NT2/D1 (cell line): ENCODE measurements around the gene ZNF784.
A peak's percentile ranks its signal among the peaks of the same experiment; 100 is the strongest.

Source experiments
- DNase-seq: peaks from one replicate; pipeline ENCODE4 v3.0.0-alpha.2; 2011; ENCODE audit warnings: low read depth, low spot score
- H3K27me3 ChIP-seq: 2 replicates; pipeline ENCODE4 v1.6.0; 2011; ENCODE audit warnings: mild to moderate bottlenecking; ENCODE audit not compliant: insufficient read length, insufficient read depth
- H3K36me3 ChIP-seq: 2 replicates; pipeline ENCODE4 v1.6.1; 2011; ENCODE audit warnings: mild to moderate bottlenecking, low read length, mixed read lengths; ENCODE audit not compliant: insufficient read depth, insufficient read length
- H3K4me1 ChIP-seq: 2 replicates; pipeline ENCODE4 v1.5.1; 2011; ENCODE audit not compliant: insufficient read depth, insufficient read length
- H3K4me3 ChIP-seq: 2 replicates; pipeline ENCODE4 v1.5.1; 2011; ENCODE audit warnings: low read depth; ENCODE audit not compliant: insufficient read length
- H3K9ac ChIP-seq: 2 replicates; pipeline ENCODE4 v1.6.0; 2011; ENCODE audit warnings: low read depth; ENCODE audit not compliant: insufficient read length
- H3K9me3 ChIP-seq: 2 replicates; pipeline ENCODE4 v1.5.1; 2011; ENCODE audit warnings: mild to moderate bottlenecking, low read length; ENCODE audit not compliant: insufficient read depth
- SUZ12 ChIP-seq: IDR thresholded peaks from 2 replicates; pipeline ENCODE4 v1.6.1; 2011; ENCODE audit not compliant: insufficient read length, insufficient read depth; ENCODE audit errors: extremely low read depth
- YY1 ChIP-seq: IDR thresholded peaks from 2 replicates; pipeline ENCODE4 v1.6.1; 2011; ENCODE audit not compliant: insufficient read length, insufficient read depth
- ZNF274 ChIP-seq: IDR thresholded peaks from 2 replicates; pipeline ENCODE4 v1.6.1; 2011; ENCODE audit warnings: mild to moderate bottlenecking, low read depth, low read length

Gene ZNF784

DNA sequence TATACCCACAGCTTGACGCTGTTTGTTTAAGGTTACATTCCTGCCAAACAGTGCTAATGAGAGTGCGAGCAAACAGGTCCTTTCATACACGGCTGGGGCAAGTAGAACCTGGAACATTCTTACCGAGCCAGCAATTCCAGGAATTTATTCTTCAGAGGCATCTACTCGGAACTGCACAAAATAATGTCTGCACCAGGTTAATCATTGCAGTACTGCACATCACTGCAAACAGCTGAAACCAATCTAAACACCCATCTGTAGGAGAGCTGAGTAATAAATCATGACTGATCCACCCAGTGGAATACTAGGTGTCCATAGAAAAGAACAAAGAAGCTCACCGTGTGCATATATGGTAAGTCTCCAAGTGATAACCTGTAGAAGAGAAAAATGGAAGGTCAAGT, 42.5 kb downstream of the ZNF784 start:
- no peak overlapping the region for H3K9ac ChIP-seq
- no peaks in the 10 kb centered on the region for H3K27me3 ChIP-seq
- no peak for DNase-seq
- H3K4me1 ChIP-seq: no peaks in the 10 kb centered on the region
- no peaks in the 10 kb centered on the region for H3K9me3 ChIP-seq
- no peak overlapping the region for H3K4me3 ChIP-seq
- H3K36me3 ChIP-seq: peaks cover 20% of the 10 kb centered on the region
- TF ChIP-seq ZNF274 (no peak), YY1 (no peak), SUZ12 (no peak)

DNA sequence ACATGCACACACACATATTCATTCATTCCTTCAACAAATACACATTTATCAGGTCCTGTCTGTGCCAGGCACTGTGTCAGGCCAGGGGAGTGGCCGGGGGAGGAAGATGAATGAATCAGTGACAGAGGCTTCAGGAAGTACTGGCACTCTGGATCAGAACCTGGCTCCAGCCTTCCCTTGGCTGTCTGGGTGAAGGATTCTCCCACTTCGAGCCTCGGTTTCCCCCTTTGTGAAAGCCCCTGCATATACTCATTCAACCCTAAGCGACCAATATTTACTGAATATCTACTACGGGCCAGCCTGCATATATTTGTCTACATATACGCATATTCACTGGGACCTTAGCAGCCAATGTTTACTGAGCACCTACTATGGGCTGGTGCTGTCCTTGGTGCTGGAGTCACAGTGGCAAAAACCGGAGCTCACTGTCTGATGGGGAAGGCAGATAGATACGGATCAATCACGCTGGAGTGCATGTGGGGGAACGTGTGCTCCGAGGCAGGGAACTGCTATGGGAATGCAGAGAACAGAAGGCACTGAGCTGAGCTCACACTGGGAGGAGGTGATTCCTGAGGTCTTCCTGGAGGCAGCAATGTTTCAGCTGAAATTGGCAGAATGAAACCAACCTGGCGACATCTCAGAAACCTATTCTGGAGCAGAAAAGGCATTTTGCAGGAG, 43.1 kb downstream of the ZNF784 start:
- H3K4me3 ChIP-seq: peak overlapping the region; percentile 31
- TF ChIP-seq YY1 (no peak), SUZ12 (no peak), ZNF274 (no peak)
- H3K36me3 ChIP-seq: peaks cover 24% of the 10 kb centered on the region
- H3K9me3 ChIP-seq: no peaks in the 10 kb centered on the region
- H3K9ac ChIP-seq: no peak overlapping the region
- no peaks in the 10 kb centered on the region for H3K4me1 ChIP-seq
- no peak for DNase-seq
- H3K27me3 ChIP-seq: no peaks in the 10 kb centered on the region

DNA sequence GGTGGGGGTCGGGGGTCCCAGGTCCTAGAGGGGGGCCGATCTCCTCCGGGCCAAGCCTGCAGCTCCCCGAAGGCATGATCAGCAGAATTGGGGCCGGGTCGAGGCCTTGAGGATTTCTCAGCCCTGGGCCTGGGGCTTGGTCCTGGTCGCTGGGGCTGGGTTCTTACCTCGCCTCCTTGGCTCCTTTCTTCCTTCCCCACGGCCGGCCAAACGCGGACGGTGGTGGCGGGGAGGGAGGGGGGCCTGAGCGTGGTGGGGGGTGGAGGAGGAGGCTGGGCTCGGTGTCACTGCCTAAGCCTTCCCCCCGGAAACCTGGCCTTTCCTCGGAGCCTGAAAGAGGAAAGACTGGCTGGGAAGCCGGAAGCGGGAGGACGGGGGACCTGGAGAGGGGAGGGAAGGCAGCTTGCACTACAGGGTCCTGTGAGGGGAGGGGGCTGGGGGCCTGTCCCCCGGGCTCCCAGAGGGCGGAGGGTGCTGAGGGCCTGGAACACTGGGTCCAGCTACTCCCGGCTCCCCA, 43.7 kb downstream of the ZNF784 start, which contains the start of gene ZNF579:
TSS of gene ZNF579 (minus strand) at position 221 of the 517 bp plus-strand sequence. CDS start 1,209 bp downstream, outside the sequence.
- peak within 1 kb of the TSS; percentile 82 for H3K9ac ChIP-seq
- H3K4me1 ChIP-seq: no peaks in the 10 kb centered on the region
- peak within 1 kb of the TSS; percentile 72 for H3K4me3 ChIP-seq
- peak; percentile 77 for DNase-seq
- no peaks in the 10 kb centered on the region for H3K27me3 ChIP-seq
- H3K36me3 ChIP-seq: peaks cover 24% of the 10 kb centered on the region
- TF ChIP-seq YY1 (no peak), SUZ12 (no peak), ZNF274 (no peak)
- H3K9me3 ChIP-seq: no peaks in the 10 kb centered on the region

DNA sequence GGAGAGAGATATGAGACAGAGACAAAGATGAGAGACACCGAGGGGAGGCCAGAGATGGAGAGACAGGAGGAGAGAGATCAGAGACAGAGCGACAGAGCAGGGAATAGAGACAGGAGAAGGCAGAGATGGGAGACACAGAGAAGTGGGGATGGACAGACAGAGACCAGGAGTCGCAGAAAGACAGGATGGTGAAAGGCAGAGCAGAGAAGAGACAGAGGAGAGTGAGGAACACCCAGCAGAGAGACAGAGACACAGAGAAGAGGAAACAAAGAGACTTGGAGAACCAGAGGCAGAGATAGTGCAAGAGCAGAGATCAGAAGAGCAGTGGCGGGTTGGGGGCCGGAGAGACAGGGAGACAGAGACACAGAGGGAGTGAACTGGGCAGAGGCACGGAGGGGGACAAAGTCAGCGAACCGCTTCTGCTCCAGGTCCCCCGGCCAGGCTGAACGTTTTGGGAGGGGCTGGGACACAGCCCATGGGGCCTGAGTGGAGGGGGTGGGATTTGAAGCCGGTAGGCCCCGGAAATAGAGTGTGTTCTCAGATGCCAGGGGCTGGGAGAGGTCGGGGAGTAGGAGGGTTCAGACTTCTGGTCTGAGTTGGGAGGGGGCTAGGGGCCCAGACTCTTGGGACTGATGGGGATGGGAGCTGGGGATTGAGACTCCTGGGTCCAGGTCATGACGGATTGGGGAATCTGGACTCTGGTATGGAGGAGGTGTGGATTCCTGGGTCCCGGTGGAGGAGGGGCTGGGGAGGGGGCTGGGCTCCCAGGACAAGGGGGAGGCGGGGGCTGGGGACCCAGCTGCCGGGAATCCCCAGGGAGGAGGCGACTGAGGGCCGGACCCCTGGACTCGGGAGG, 44.4 kb downstream of the ZNF784 start:
- Histone ChIP-seq H3K4me3 (peak overlapping the region; percentile 72), H3K27me3 (no peaks in the 10 kb centered on the region), H3K9ac (peak overlapping the region; percentile 82), H3K9me3 (no peaks in the 10 kb centered on the region), H3K36me3 (peaks cover 24% of the 10 kb centered on the region), H3K4me1 (no peaks in the 10 kb centered on the region)
- TF ChIP-seq SUZ12 (no peak), ZNF274 (no peak), YY1 (no peak)
- no peak for DNase-seq

DNA sequence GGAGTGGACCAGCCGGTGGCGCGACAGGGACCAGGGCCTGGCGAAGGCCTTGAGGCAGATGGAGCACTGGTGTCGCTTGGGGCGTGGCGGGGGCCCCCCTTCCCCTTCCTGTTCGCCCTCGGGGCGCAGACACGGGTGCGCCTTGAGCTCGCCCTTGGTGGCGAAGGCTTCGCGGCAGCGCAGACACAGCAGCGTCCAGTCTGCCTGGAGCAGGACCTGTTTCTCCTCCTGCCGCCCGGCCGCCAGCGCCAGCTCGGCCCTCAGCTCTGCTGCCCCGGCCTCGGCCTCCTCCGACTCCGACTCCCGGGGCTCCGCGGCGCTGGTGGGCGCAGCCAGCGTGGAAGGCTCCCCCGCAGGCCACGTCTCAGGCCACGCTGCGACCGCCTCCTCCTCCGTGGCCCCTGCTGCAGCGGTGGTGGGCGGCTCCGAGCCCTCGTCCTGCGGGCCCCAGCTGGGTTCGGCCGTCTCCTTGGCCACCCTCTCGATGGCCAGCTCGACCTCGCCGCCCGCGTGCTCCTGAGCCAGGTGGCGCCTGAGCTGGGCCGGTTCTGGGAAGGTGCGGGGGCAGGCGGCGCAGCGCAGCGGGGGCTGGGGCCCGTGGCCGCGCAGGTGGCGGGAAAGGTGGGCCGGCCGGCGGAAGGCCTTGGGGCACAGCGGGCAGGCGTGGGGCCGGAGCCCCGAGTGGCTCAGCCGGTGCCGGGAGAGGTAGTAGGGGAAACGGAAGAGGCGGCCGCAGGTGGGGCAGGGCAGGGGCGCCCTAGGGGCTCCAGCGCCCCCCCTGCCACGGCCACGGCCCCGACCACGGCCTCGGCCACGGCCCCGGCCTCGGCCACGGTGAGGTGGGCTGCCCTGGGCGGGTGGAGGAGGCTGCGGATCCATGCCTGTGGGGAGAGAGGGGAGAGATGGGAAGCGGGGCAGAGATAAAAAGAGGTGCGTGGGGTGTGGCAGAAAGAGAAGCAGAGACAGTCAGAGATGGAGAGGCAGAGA, 45.3 kb downstream of the ZNF784 start:
- no peak for TF ChIP-seq ZNF274
- TF ChIP-seq SUZ12: no peak
- TF ChIP-seq YY1: no peak
- Histone ChIP-seq H3K9me3 (no peaks in the 10 kb centered on the region), H3K9ac (no peak overlapping the region), H3K4me3 (no peak overlapping the region), H3K36me3 (peaks cover 24% of the 10 kb centered on the region), H3K27me3 (no peaks in the 10 kb centered on the region), H3K4me1 (no peaks in the 10 kb centered on the region)
- no peak for DNase-seq

DNA sequence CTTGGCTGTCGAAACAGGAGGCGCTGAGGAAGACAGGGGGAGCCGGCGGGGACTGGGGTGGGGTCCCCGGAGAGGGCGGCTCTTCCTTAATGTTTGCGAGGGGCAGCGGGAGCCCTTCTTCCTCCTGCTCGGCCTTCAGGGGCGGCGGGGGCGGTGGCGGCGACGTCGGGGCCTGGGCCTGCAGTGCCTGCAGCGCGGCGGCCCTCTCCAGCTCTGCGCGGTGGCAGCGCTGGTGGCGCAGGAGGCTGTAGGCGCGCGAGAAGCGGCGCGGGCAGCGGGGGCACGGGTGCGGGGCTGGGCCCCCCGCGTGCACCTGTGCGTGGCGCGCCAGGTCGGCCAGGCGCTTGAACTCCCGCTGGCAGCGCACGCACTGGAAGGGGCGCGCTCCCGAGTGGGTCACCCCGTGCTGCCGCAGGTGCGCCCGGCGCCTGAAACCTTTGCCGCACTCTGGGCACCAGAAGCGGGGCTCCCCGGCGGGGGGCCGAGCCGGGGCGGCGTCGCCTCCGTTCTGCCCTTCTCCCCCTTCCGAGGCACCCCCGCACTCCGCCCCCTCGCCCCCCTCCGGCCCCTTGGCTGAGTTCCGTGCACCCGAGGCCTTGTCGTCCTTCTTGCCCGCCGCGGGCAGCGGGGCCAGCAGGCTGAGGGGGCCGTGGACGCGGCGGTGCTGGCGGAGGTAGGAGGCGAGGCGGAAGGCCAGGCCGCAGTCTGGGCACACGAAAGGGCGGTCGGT, 46.2 kb downstream of the ZNF784 start:
- no peaks in the 10 kb centered on the region for H3K9me3 ChIP-seq
- H3K4me3 ChIP-seq: no peak overlapping the region
- no peak for DNase-seq
- no peaks in the 10 kb centered on the region for H3K4me1 ChIP-seq
- H3K36me3 ChIP-seq: peaks cover 24% of the 10 kb centered on the region
- no peak for TF ChIP-seq ZNF274
- no peak for TF ChIP-seq SUZ12
- TF ChIP-seq YY1: no peak
- no peaks in the 10 kb centered on the region for H3K27me3 ChIP-seq
- H3K9ac ChIP-seq: no peak overlapping the region
